Activated CD8-positive, alpha-beta memory T cell treated with anti-CD3 and anti-CD28 coated beads for 48 hours (primary cell): ENCODE results near the gene ERCC1.
A peak's percentile ranks its signal among the peaks of the same experiment; 100 is the strongest.
"Not testable (repeated sequence)": the region's sequence is repeated elsewhere in the genome, so short reads cannot be mapped to it uniquely, and the experiment has no call there.

Experiments used
- DNase-seq, 3 experiments: peaks; one replicate each; pipeline ENCODE4 v3.0.0-alpha.2; 2020; ENCODE audit warnings: low read depth in 2 of 3, low spot score in 2 of 3

ERCC1 gene

GRCh38 chr19:45455707-45456499, 32.2 kb upstream of the ERCC1 start:
- peak in 1 of 3 experiments; percentile 36 for DNase-seq

DNA sequence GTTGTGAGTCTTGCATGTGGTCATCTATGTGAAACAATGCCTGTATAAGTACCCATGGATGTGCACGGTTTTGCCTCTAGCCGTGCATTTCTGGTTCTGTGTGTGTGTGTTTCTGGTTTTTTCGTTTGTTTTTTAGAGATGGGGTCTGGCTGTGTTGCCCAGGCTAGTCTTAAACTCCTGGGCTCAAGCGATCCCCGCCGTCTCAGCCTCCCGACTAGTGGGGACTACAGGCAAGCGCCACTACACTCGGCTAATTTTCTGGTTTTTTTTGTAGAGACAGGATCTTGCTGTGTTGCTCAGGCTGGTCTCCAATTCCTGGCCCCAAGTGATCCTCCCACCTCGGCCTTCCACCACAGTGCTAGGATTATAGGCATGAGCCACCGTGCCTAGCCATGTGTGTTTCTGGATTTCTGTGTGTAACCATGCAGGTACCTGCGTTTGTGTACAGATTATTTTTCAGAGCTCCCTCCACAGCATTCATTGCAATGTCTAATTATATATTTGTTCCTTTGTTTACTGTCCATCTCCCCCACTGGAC, 28.2 kb upstream of the ERCC1 start:
- no peak for DNase-seq

DNA sequence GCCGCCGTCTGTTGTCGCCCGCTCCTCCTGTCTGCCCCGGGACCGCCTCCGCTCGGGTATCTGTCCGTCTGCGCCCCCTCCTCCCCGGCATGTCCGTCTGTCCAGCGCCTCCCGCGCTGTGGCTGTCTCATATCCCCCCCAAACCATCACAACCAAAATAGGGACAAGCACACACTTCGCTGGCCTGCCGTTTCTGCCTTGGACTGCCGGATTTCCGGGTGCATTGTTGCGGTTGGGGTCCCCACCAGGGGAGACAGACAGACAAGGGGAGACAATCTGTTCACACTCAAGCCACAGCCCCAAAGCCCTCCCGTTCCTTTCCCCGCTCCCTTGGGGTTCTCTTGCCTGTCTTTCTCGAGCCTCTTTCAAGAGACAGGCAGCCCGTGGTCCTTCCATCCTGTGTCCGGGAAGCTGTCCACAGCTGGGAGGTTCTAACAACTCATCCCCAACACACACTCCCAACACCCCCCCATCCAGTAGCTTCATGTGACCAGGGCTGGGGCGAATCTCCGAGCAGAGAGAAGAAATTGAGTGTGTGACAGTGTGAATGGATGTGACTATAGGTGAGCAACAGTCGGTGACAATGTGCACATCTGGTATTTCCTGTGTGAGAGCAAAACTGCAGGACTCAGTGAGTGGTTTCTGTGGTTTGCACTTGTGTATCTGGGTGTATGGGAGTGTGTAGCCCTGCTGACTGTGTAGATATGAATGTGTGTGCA, 27.6 kb upstream of the ERCC1 start:
- no peak for DNase-seq

DNA sequence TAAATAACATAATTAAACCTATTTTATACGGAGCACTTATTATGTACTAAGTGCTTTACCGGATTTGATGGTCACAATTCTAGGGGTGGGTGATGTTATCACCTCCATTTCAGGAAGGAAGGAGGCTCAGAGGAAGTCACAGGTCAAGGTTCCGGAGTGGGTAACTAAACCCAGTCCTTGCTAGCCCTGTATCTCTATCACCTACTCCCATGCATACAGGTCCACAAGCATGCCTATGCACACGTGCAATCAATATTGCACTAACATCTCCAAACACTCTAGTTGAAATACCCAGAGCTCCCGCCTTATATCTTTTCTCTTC, 26.3 kb upstream of the ERCC1 start:
- no peak for DNase-seq

DNA sequence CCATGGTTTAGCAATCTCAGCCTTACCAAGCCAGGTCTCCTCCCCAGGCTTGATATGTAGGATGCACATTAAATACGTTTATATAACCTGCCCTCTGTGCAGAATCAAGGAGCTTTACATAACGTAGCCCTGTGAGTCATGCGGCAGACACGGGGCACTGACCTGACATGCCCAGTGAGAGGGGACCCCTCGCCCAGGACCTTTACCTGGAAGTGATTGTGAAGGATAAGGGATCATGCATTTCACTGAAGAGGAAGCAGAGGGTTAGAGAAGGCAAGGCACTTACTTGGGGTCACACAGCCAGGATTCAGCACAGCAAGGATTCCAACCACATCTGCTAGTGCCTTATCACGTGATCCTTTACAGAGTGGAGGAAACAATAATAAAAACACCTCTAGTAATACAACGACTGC, 25.2 kb upstream of the ERCC1 start:
- DNase-seq = no peak

GRCh38 chr19:45448425-45448756, 24.7 kb upstream of the ERCC1 start:
- DNase-seq = no peak

GRCh38 chr19:45446944-45447343, 23.2 kb upstream of the ERCC1 start:
- no peak for DNase-seq

DNA sequence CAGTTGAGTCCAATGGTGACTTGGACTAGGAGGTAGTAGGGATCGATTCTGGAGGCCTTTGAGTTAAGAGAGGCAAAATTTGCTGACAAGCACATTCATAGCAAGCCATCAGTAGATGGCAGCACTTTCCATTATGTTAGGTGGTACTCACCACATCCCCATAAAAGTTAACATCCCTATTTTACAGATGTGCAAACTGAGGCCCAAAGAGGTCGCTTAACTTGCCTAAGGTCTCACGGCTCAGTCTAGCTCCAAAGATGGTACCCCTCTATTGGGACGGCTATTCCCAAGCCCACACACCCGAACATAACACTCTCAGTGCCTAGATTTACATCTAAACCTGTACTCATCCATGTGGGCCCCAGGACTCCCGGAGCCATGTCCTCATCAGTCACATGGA, 22.6 kb upstream of the ERCC1 start:
- no peak for DNase-seq

DNA sequence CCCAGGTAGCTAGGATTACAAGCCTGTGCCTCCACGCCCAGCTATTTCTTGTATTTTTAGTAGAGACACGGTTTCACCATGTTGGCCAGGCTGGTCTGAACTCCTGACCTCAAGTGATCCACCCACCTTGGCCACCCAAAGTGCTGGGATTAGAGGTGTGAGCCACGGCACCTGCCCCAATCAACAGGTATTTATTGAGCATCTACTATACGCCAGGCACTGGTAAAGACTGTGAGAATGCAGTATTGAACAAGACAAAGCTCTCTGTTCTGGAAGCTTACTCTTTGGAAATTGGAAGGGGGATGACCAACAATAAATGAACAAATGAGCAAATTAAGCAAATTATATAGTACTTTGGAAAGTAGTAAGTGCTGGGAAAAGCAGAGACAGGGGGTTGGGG, 21.4 kb upstream of the ERCC1 start:
- no peak for DNase-seq

DNA sequence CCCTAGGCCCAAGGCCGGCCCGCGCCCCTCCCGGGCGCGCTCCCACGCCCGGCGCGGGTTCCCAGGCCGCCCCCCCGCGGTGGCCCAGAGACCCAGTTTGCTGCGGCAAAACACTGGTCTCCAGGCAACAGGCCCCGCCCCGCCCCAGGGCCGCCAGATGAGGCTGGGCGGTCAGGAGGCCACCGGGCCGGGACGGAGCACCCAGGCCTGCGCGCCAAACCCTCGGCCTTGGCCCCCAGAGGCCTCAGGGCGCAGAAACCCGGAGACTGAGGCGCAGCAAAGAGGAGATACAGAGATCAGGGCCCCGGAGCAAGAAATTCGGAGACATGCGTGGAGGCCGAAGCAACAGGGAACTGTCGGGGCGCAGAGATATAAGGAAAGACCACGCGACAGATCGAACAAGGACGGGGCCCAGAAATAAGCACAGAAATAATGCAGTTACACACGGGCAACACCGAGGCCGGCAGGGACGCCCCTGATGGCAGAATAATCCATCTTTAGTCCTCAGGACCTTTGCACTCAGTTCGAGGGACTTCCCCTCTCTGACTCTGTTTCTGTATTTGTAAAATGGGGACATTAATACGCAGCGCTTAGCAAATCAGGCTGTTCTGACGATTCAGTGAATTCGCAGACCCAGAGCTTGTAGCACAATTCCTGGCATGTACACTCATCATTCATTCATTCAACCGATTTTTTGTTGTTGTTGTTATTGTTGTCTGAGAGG, 20.8 kb upstream of the ERCC1 start:
- peak in 2 of 3 experiments; percentile 57 to 66 for DNase-seq

- peak in 1 of 3 experiments; percentile 40 for DNase-seq
These were observed 20.0 kb upstream of the ERCC1 start for GRCh38 chr19:45443462-45444317.

- no peak for DNase-seq
These were observed 19.2 kb upstream of the ERCC1 start for GRCh38 chr19:45442778-45443461.

- DNase-seq = no peak
These were observed 18.7 kb upstream of the ERCC1 start for GRCh38 chr19:45442408-45442777.

GRCh38 chr19:45440873-45441654, 17.3 kb upstream of the ERCC1 start:
- no peak for DNase-seq

GRCh38 chr19:45440259-45440638, 16.5 kb upstream of the ERCC1 start:
- DNase-seq = no peak

DNA sequence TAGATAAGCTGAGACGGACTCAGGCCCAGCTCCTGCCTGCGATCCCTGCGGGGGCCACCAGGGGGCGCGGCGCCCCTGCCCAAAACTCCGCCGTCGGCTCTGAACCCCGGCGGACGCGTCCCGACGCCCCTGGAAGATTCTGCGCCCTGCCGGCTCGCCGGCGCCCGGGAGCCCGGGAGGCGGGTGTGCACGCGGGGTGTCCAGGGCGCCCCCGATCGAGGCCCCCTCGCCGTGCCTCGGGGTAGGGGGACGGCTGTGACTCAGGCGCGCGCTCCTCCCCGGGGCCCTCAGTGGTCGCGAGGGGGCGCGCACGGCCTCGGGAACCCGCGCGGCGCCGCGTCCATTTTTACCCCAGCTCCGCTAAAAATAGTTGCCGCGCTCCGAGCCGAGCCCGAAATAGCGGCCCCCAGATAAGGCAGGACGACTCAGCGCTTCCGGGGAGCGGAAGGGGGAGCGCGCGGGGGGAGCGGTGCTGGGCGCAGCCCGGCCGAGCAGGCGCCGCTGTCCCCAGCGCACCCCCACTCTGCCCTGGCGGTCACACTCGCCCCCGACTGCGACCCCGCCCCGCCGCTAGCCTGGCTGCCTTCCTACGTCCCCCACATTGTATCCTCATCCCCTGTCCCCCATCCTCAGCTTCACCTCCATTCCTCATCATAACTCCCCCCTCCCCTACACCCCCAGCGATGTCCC, 16.0 kb upstream of the ERCC1 start:
- DNase-seq = peak; percentile 74 to 82 (median 81)

DNA sequence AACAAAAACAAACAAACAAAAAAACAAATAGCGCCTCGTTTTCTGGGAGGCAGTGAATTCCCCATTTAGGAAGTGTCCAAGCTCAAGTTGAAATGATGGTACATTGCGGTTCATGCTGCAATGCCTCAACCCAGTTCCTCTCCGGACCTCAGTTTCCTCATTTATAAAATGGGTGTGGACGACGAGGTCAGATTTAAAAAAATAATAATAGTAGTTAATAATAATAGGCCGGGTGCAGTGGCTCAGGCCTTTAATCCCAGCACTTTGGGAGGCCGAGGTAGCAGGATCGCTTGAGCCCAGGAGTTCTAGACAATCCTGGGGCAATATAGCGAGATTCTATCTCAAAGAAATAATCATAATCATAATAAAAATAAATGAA, 15.5 kb upstream of the ERCC1 start:
- DNase-seq = no peak

DNA sequence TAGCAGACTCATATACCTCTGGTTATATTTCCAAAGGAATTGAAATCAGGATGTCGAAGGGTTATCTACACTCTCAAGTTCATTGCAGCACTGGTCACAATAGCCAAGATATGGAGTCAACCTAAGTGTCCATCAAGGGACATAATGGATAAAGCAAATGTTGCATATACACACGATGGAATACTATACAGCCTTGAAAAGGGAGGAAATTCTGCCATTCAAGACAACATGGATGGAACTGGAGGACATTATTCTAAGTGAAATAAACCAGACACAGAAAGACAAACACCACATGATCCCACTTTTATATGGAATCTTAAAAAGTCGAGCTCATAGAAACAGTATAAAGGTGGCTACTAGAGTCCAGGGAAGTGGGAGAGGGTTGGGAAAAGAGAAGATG, 13.6 kb upstream of the ERCC1 start:
- DNase-seq = no peak

DNA sequence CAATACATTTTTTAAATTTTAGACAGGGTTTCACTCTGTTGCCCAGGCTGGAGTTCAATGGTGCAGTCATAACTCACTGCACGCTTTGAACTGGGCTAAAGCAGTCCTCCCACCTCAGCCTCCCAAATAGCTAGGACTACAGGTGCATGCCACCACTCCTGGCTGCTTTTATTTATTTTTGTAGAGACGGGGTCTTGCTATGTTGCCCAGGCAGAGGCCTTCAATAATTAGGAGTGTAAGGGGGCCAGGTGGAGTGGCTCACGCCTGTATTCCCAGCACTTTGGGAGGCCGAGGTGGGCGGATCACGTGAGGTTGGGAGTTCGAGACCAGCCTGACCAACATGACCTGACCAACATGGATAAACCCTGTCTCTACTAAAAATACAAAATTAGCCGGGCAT, 8.8 kb upstream of the ERCC1 start:
- not testable (repeated sequence) for DNase-seq
